Measurements from ENCODE around the gene CENPS.
"Not testable (repeated sequence)": the region's sequence is repeated elsewhere in the genome, so short reads cannot be mapped to it uniquely, and the experiment has no call there.

CENPS gene

GRCh38 chr1:10421637-10422036 is 8.6 kb upstream of the CENPS start:
- DNase-seq = no peak

GRCh38 chr1:10424034-10424433 is 6.2 kb upstream of the CENPS start:
- DNase-seq = no peak

GRCh38 chr1:10424651-10425050 is 5.6 kb upstream of the CENPS start:
- DNase-seq = no peak

GRCh38 chr1:10425826-10426534 is 4.3 kb upstream of the CENPS start:
- not testable (repeated sequence) for DNase-seq

- not testable (repeated sequence) for DNase-seq
These were observed 3.7 kb upstream of the CENPS start for GRCh38 chr1:10426535-10426848.

- no peak for DNase-seq
These were observed 1.2 kb upstream of the CENPS start for GRCh38 chr1:10428984-10429383.

- DNase-seq = no peak
These were observed 391 bp upstream of the CENPS start for GRCh38 chr1:10429868-10430215.

- DNase-seq = no peak
These were observed 967 bp downstream of the CENPS start for GRCh38 chr1:10431070-10431730.

GRCh38 chr1:10432910-10433700 is 2.9 kb downstream of the CENPS start:
- DNase-seq = no peak

- DNase-seq = no peak
These were observed 3.6 kb downstream of the CENPS start for GRCh38 chr1:10433790-10434189.

GRCh38 chr1:10434590-10434989 is 4.4 kb downstream of the CENPS start:
- no peak for DNase-seq

GRCh38 chr1:10437052-10437451 is 6.8 kb downstream of the CENPS start:
- DNase-seq = no peak

GRCh38 chr1:10438677-10439163 is 8.5 kb downstream of the CENPS start:
- DNase-seq = no peak

GRCh38 chr1:10440305-10440704 is 10.1 kb downstream of the CENPS start:
- DNase-seq = no peak

GRCh38 chr1:10440794-10441193 is 10.6 kb downstream of the CENPS start:
- no peak for DNase-seq

GRCh38 chr1:10444248-10444647 is 14.0 kb downstream of the CENPS start:
- no peak for DNase-seq

GRCh38 chr1:10444795-10445397 is 14.7 kb downstream of the CENPS start:
- no peak for DNase-seq

GRCh38 chr1:10446790-10447422 is 16.7 kb downstream of the CENPS start:
- DNase-seq = no peak

- no peak for DNase-seq
These were observed 19.5 kb downstream of the CENPS start, which contains the start of gene CORT for GRCh38 chr1:10449751-10450150. CORT (plus strand) TSS chr1:10450031; CDS start chr1:10450224, 193 bp downstream.

GRCh38 chr1:10450156-10450814 is 20.1 kb downstream of the CENPS start:
- DNase-seq = no peak

- DNase-seq = no peak
These were observed 20.6 kb downstream of the CENPS start for GRCh38 chr1:10450836-10451235.

- DNase-seq = no peak
These were observed 21.1 kb downstream of the CENPS start for GRCh38 chr1:10451287-10451686.
